Fibroblast of mammary gland (primary cell): ENCODE results near the gene LRP6.

Experiments
- DNase-seq: peaks from one replicate; pipeline ENCODE4 v3.0.0-alpha.2; 2010; ENCODE audit warnings: low read depth
- H3K4me3 ChIP-seq: 2 replicates; pipeline ENCODE4 v1.5.1; 2011; ENCODE audit warnings: low read depth, mild to moderate bottlenecking, low read length, moderate library complexity; ENCODE audit not compliant: control insufficient read depth
- CTCF ChIP-seq: conservative IDR thresholded peaks from 2 replicates; pipeline ENCODE4 v1.5.1; 2011; ENCODE audit warnings: low read depth, low read length, inconsistent platforms; ENCODE audit not compliant: control insufficient read depth, insufficient read depth

LRP6 gene

GRCh38 chr12:12190087-12190809, 76.6 kb downstream of the LRP6 start:
- TF ChIP-seq CTCF = no peak
- DNase-seq = no peak
- H3K4me3 ChIP-seq = no peak overlapping the region

- no peak for TF ChIP-seq CTCF
- DNase-seq = no peak
- H3K4me3 ChIP-seq = no peak overlapping the region
These were observed 81.4 kb downstream of the LRP6 start for GRCh38 chr12:12185414-12185813.

GRCh38 chr12:12182703-12183365, 84.0 kb downstream of the LRP6 start:
- peak; percentile 57 for DNase-seq
- no peak overlapping the region for H3K4me3 ChIP-seq
- no peak for TF ChIP-seq CTCF

GRCh38 chr12:12181511-12181910, 85.3 kb downstream of the LRP6 start:
- no peak for TF ChIP-seq CTCF
- H3K4me3 ChIP-seq = no peak overlapping the region
- peak; percentile 74 for DNase-seq

GRCh38 chr12:12180575-12180974, 86.3 kb downstream of the LRP6 start:
- DNase-seq = no peak

GRCh38 chr12:12180136-12180535, 86.7 kb downstream of the LRP6 start:
- no peak overlapping the region for H3K4me3 ChIP-seq
- DNase-seq = no peak
- no peak for TF ChIP-seq CTCF

More at GRCh38 chr12:12180575-12180974, 86.3 kb downstream of the LRP6 start:
- TF ChIP-seq CTCF = no peak
- no peak overlapping the region for H3K4me3 ChIP-seq
